Large intestine (tissue), 3 donors: ENCODE results near the gene KCNG2. TPM values are rescaled to one million over a fixed set of nuclear protein-coding genes. Genes with fewer than 3 reads are reported as not detected.

ENCODE experiments used
- DNase-seq, 2 donors: peaks; one replicate each; pipeline versions ENCODE4 v3.0.0 to v3.0.0-alpha.2; 2013
- H3K27ac ChIP-seq: one replicate; pipeline ENCODE4 v1.5.1; 2013; ENCODE audit warnings: low read length
- H3K27me3 ChIP-seq: 2 replicates; pipeline ENCODE4 v1.6.1; 2013; ENCODE audit warnings: low read length; ENCODE audit not compliant: control insufficient read depth, insufficient read depth
- H3K36me3 ChIP-seq: 2 replicates; pipeline ENCODE4 v1.6.1; 2013; ENCODE audit warnings: low read length; ENCODE audit not compliant: control insufficient read depth, insufficient read depth
- H3K4me1 ChIP-seq: one replicate; pipeline ENCODE4 v1.6.1; 2013; ENCODE audit warnings: low read length; ENCODE audit not compliant: control insufficient read depth, insufficient read depth
- H3K4me3 ChIP-seq: one replicate; pipeline ENCODE4 v1.5.1; 2013; ENCODE audit warnings: low read length
- H3K9me3 ChIP-seq: one replicate; pipeline ENCODE4 v1.6.1; 2013; ENCODE audit warnings: mild to moderate bottlenecking, low read depth, low read length, moderate library complexity; ENCODE audit not compliant: control insufficient read depth
- WGBS: methylation state at CpG from one replicate; pipeline ENCODE4 v1.1.5; 2013; ENCODE audit warnings: low lambda C conversion rate; ENCODE audit not compliant: insufficient coverage; 5-methylcytosine and 5-hydroxymethylcytosine counted together
- polyA plus RNA-seq: library from polyadenylated mRNA; unstranded; fragments of 120-200 nt; gene quantifications from one replicate; pipeline ENCODE4 v1.2.1, GENCODE V29; 2013

The KCNG2 gene
- polyA plus RNA-seq, 1 donor = 0.46 TPM

GRCh38 chr18:79769698-79770500, 27.8 kb upstream of the KCNG2 start:
- H3K36me3 ChIP-seq = no peaks in the 10 kb centered on the region
- H3K4me1 ChIP-seq = no peaks in the 10 kb centered on the region
- no peak for DNase-seq
- no peaks in the 10 kb centered on the region for H3K27me3 ChIP-seq
- peaks cover 17% of the 10 kb centered on the region for H3K9me3 ChIP-seq
- no peak overlapping the region for H3K4me3 ChIP-seq
- no CpG with 5 or more reads among the region's 31 CpGs for WGBS
- H3K27ac ChIP-seq = no peak overlapping the region

GRCh38 chr18:79770501-79770815, 27.3 kb upstream of the KCNG2 start:
- H3K4me1 ChIP-seq = no peaks in the 10 kb centered on the region
- no peak overlapping the region for H3K4me3 ChIP-seq
- WGBS = no CpG with 5 or more reads among the region's 11 CpGs
- DNase-seq = no peak
- peaks cover 17% of the 10 kb centered on the region for H3K9me3 ChIP-seq
- H3K27me3 ChIP-seq = no peaks in the 10 kb centered on the region
- no peaks in the 10 kb centered on the region for H3K36me3 ChIP-seq
- no peak overlapping the region for H3K27ac ChIP-seq

- no CpG with 5 or more reads among the region's 24 CpGs for WGBS
Observed at GRCh38 chr18:79770826-79771225, 26.9 kb upstream of the KCNG2 start.

GRCh38 chr18:79771446-79772107, 26.2 kb upstream of the KCNG2 start:
- no CpG with 5 or more reads among the region's 35 CpGs for WGBS
- H3K36me3 ChIP-seq = no peaks in the 10 kb centered on the region
- no peak for DNase-seq
- peaks cover 17% of the 10 kb centered on the region for H3K9me3 ChIP-seq
- no peak overlapping the region for H3K4me3 ChIP-seq
- no peak overlapping the region for H3K27ac ChIP-seq
- H3K27me3 ChIP-seq = no peaks in the 10 kb centered on the region
- H3K4me1 ChIP-seq = no peaks in the 10 kb centered on the region

More at GRCh38 chr18:79770826-79771225, 26.9 kb upstream of the KCNG2 start:
- no peak for DNase-seq
- H3K9me3 ChIP-seq = peaks cover 17% of the 10 kb centered on the region
- H3K4me1 ChIP-seq = no peaks in the 10 kb centered on the region
- H3K27me3 ChIP-seq = no peaks in the 10 kb centered on the region
- no peak overlapping the region for H3K27ac ChIP-seq
- no peak overlapping the region for H3K4me3 ChIP-seq
- no peaks in the 10 kb centered on the region for H3K36me3 ChIP-seq

GRCh38 chr18:79772108-79772864, 25.5 kb upstream of the KCNG2 start:
- Histone ChIP-seq H3K27ac (no peak overlapping the region), H3K9me3 (peaks cover 17% of the 10 kb centered on the region), H3K27me3 (no peaks in the 10 kb centered on the region), H3K4me3 (no peak overlapping the region), H3K36me3 (no peaks in the 10 kb centered on the region), H3K4me1 (no peaks in the 10 kb centered on the region)
- WGBS = no CpG with 5 or more reads among the region's 38 CpGs
- no peak for DNase-seq

GRCh38 chr18:79772865-79773696, 24.7 kb upstream of the KCNG2 start:
- Histone ChIP-seq H3K9me3 (peaks cover 17% of the 10 kb centered on the region), H3K4me1 (no peaks in the 10 kb centered on the region), H3K4me3 (no peak overlapping the region), H3K27ac (no peak overlapping the region), H3K27me3 (no peaks in the 10 kb centered on the region), H3K36me3 (no peaks in the 10 kb centered on the region)
- WGBS = 60% methylated on average over 1 of the region's 31 CpGs
- DNase-seq = no peak

- no peak for DNase-seq
- Histone ChIP-seq H3K4me1 (no peaks in the 10 kb centered on the region), H3K27ac (no peak overlapping the region), H3K27me3 (peaks cover 3% of the 10 kb centered on the region), H3K4me3 (no peak overlapping the region), H3K9me3 (peaks cover 17% of the 10 kb centered on the region), H3K36me3 (no peaks in the 10 kb centered on the region)
- WGBS = no CpG with 5 or more reads among the region's 18 CpGs
Observed at GRCh38 chr18:79774111-79774510, 23.6 kb upstream of the KCNG2 start.

- Histone ChIP-seq H3K4me3 (no peak overlapping the region), H3K27me3 (peaks cover 3% of the 10 kb centered on the region), H3K4me1 (no peaks in the 10 kb centered on the region), H3K27ac (no peak overlapping the region), H3K36me3 (no peaks in the 10 kb centered on the region), H3K9me3 (peaks cover 9% of the 10 kb centered on the region)
- WGBS = no CpG with 5 or more reads among the region's 35 CpGs
- DNase-seq = no peak
Observed at GRCh38 chr18:79775441-79776221, 22.1 kb upstream of the KCNG2 start.

- peaks cover 3% of the 10 kb centered on the region for H3K27me3 ChIP-seq
- no peak overlapping the region for H3K27ac ChIP-seq
- DNase-seq = no peak
- peaks cover 4% of the 10 kb centered on the region for H3K9me3 ChIP-seq
- WGBS = no CpG with 5 or more reads among the region's 2 CpGs
- no peak overlapping the region for H3K4me3 ChIP-seq
- H3K36me3 ChIP-seq = no peaks in the 10 kb centered on the region
- H3K4me1 ChIP-seq = no peaks in the 10 kb centered on the region
Observed at GRCh38 chr18:79776674-79777073, 21.1 kb upstream of the KCNG2 start.
